GM18505 (cell line): ENCODE measurements around the gene TIMP3.

Source experiments
- ATAC-seq: cut with Tn5 transposase; IDR thresholded peaks from one replicate; pipeline ENCODE4 v1.9.1; 2021; ENCODE audit not compliant: unreplicated experiment
- POLR2A ChIP-seq: IDR thresholded peaks from 4 replicates; pipeline ENCODE4 v1.6.1; 2011; ENCODE audit warnings: borderline replicate concordance; ENCODE audit not compliant: insufficient read depth, insufficient read length; ENCODE audit errors: extremely low read depth

TIMP3 gene

DNA sequence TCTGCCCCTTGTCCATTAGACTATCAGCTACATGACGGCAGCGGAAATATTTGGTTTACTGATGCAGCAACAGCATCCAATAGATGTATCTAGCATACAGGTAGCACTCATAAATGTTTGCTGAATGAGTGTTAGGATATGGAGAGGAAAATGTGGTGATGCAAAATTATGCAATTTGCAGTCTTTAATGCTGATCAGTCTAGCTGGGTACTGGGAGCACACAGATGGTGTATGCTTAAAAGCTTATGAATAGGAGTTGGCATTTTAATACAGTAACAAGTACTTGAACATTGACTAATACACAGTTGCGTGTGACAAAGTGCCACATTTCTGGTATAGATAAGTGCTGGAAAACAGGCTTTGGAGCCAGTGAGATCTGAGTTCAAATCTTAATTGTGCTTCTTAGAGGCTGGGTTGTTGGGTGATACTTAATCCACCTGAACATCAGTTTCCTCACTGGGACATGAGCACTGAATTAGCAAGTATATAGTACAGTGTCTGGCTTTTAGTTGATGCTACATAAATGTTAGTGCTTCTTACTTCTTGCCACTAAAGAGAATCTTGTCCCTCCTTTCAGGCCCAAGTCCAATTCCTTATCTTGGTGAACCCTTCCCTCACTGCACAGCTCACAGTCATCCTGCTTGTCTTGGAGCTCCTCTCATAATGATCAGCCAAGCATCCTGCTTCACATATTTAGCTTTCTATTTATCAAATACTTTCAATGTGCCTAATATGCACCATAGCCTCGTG lies 99.6 kb downstream of the TIMP3 start:
- no peak for ATAC-seq

DNA sequence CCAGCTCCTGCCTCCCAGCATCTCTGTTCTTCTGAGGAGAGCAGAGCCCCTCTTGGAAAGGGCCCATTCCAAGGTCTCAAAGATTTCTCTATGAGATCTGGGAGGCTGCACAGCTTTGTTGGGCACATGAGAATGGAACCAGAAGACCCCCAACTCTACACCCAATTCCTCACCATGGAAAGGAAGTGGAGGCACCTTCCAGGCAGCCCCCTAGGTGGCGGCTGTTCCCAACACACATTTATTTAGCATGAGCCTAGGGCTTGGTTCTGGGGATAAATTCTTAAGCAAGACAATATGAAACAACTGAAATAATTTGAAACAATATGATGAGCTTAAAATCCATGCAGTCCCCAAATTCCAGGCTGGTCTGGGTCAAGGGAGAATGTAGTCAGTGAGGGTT lies 100.4 kb downstream of the TIMP3 start:
- no peak for TF ChIP-seq POLR2A
- no peak for ATAC-seq

More for the DNA sequence above, 99.6 kb downstream of the TIMP3 start:
- no peak for TF ChIP-seq POLR2A

DNA sequence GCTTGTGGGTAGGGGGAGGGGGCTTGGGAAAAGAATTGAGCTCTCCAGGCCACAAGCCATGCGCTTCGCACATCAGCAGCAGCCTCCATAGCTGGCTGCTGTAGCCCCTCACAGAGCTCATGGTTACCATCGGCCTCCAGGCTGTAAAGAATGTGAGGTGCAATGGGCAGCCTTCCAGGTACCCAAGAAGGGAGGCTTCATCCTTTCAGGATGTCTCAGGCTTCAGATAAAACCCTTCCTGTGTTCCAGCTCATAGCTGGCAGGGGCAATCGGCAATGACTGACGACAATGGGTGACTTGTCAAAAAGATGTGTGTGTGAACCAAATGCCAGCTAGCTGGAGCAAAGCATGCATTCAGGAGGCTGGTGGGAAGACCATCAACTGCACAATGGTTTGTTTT lies 102.0 kb downstream of the TIMP3 start:
- ATAC-seq: no peak
- TF ChIP-seq POLR2A: no peak

DNA sequence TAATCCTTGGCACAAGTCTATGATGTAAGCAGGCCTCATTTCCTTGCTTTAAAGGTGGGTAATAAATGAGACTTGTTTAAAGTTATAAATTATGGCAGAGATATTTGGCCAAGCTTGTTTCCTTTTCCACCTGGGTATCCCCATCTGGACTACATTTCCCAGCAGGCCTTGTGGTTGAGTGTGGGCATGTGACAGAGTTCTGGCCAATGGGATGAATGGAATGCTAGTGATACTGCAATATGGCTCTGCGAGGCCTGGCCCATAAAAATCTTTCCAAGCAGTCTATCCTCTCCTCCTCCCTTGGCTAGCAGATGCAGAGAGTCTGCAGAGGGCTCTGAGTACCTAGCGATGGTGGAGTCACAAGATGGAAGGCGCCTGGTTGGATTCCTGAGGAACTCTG lies 102.5 kb downstream of the TIMP3 start:
- no peak for ATAC-seq
- no peak for TF ChIP-seq POLR2A

DNA sequence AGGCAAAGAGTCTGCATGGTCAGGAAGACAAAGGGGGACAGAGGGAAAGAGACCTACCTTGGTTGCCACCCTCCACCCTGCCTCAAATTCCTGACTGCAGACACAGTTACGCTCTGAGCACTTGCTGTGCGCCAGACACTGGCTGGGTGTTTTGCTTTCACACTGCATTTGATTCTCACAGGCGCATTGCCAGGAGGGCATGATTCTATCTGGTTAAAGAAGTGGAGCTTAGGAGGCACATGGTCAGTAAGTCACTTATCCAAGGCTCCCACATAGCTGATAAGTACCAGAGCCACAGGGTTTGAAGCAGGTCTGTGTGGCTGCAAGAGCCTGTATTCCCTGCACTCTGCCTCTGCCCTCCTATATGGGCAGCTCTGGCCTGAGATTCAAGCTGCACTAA lies 103.9 kb downstream of the TIMP3 start:
- ATAC-seq: no peak
- TF ChIP-seq POLR2A: no peak

DNA sequence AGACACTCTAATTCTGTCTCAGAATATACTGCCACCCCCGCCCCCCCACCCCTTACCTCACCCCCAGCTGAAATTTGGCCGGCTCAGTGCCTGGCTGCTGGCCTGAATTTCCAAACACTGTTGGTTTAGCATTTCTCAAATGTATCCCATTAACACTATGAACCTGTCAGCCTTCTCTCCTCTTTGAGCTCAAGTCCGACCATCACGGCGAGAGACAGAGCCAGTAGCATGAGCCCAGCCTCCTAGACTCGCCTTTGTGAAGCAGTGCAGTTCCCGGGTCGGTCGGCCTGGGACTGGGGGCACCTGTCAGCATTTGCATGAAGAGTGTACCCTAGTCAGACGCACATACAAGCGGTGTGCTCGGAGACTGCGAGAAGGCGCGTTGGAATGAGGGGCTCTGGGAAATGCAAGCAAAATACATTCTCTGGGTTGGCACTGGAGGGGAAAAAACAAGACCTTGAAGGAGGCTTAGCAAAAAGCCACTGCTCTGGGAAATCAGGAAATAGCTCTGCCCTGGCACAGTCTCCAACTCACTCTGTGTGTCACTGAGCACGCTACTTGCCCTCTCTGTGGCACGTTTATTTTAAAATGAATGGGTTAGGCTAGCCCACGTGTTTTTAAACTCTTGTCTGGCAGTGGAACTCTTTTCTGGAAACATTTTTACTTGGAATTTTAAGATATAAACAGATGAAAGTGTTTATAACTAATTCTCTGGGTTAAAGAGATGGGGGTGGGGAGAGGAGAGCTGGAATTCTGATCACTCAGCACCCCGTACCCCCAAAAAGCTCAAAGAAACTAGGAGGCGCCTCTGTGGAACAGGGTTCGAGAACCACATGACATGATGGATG lies 108.3 kb downstream of the TIMP3 start:
- no peak for ATAC-seq
- no peak for TF ChIP-seq POLR2A

DNA sequence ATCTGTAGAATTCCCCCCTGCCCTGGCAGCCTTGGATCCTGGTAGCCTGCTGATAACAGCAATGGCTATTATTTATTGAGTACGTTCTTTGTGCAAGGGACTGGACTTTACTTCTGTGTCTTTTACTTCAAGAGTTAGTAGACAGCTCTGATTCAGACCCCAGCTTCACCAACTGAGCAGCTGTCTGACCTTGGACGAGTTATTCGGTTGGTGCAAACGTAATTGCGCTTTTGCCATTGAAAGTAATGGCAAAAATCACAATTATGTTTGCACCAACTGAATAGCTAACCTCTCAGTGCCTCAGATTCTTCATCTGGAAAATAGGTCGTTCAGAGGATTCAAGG lies 108.9 kb downstream of the TIMP3 start:
- no peak for TF ChIP-seq POLR2A
- ATAC-seq: no peak

DNA sequence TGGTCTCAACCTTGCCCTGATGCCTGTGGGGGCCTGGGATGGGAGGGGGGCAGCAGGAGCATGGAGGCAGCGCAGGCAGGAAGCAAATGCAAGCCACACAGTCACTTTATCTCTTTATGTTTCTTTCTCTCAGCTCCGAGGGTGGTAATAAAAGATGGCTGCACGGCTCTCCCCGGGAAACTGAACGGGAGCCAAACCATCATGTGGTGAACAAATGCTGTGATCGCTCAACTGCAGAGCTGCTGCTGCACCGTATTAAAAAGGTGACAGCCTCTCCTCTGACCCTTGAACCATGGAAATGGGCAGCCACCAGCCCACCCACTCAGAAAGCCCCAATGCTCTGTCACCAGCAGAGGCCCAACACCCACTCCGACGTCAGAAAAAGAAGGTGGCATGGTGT lies 110.0 kb downstream of the TIMP3 start:
- TF ChIP-seq POLR2A: no peak
- ATAC-seq: no peak
